GM19238 (cell line): Measurements from ENCODE around the gene ZNF516.

Experiments used
- DNase-seq: peaks from one replicate; pipeline ENCODE4 v3.0.0; 2011; ENCODE audit warnings: low spot score; ENCODE audit not compliant: insufficient read length

Gene ZNF516

GRCh38 chr18:76402026-76402990 lies 92.7 kb downstream of the ZNF516 start:
- no peak for DNase-seq

- DNase-seq, result no peak
Measured at GRCh38 chr18:76401498-76401897, 93.5 kb downstream of the ZNF516 start.

- no peak for DNase-seq
Measured at GRCh38 chr18:76399613-76400391, 95.2 kb downstream of the ZNF516 start.

- peak; percentile 89 for DNase-seq
Measured at GRCh38 chr18:76398896-76399612, 96.0 kb downstream of the ZNF516 start.

- DNase-seq, result no peak
Measured at GRCh38 chr18:76398295-76398694, 96.7 kb downstream of the ZNF516 start.

- no peak for DNase-seq
Measured at GRCh38 chr18:76397631-76398030, 97.4 kb downstream of the ZNF516 start.

- no peak for DNase-seq
Measured at GRCh38 chr18:76396792-76397191, 98.2 kb downstream of the ZNF516 start.

- DNase-seq, result no peak
Measured at GRCh38 chr18:76395609-76396008, 99.4 kb downstream of the ZNF516 start.

GRCh38 chr18:76394780-76395476 lies 100.1 kb downstream of the ZNF516 start:
- DNase-seq, result no peak

- DNase-seq, result no peak
Measured at GRCh38 chr18:76392349-76392748, 102.7 kb downstream of the ZNF516 start.

GRCh38 chr18:76391746-76392145 lies 103.3 kb downstream of the ZNF516 start:
- no peak for DNase-seq

- no peak for DNase-seq
Measured at GRCh38 chr18:76391038-76391437, 104.0 kb downstream of the ZNF516 start.

- DNase-seq, result no peak
Measured at GRCh38 chr18:76390452-76391035, 104.5 kb downstream of the ZNF516 start.

GRCh38 chr18:76389716-76390115 lies 105.3 kb downstream of the ZNF516 start:
- DNase-seq, result no peak

GRCh38 chr18:76388891-76389423 lies 106.1 kb downstream of the ZNF516 start:
- no peak for DNase-seq

GRCh38 chr18:76388261-76388660 lies 106.8 kb downstream of the ZNF516 start:
- DNase-seq, result no peak

GRCh38 chr18:76387608-76388007 lies 107.4 kb downstream of the ZNF516 start:
- no peak for DNase-seq

GRCh38 chr18:76386886-76387285 lies 108.2 kb downstream of the ZNF516 start:
- DNase-seq, result no peak

GRCh38 chr18:76386071-76386470 lies 109.0 kb downstream of the ZNF516 start:
- DNase-seq, result no peak

- no peak for DNase-seq
Measured at GRCh38 chr18:76385681-76385975, 109.4 kb downstream of the ZNF516 start.
